Hepatocyte (in vitro differentiated cells): ENCODE measurements around the gene MAP4.

ENCODE experiments used
- EZH2 ChIP-seq: fragments of 200-600 bp; sonication (generic); IDR thresholded peaks from 2 replicates; pipeline ENCODE4 v1.6.1; 2016; ENCODE audit warnings: antibody characterized with exemption, mild to moderate bottlenecking, borderline replicate concordance
- TF ChIP-seq, protein P1 (sequence below): fragments of 200-600 bp; sonication (generic); IDR thresholded peaks from 2 replicates; pipeline ENCODE4 v1.5.1; 2016; ENCODE audit warnings: antibody characterized with exemption, mild to moderate bottlenecking; ENCODE audit not compliant: poor library complexity

DNA sequence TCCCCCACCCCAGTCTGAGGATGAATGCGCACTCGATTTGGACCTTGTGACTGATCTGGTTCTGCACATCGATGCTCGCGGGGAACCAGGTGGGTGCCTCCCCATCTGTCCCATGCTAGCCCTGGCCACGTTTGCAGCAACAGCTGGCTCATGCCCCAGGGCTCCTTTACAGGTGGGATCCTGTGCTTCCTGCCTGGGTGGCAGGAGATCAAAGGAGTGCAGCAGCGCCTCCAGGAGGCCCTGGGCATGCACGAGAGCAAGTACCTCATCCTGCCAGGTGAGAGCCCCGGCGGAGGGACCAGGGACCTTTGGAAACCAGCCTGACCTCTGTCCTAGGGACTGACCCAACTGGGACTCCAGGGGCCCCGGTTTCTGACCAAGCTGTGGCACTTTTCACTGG, 169.0 kb downstream of the MAP4 start:
- TF ChIP-seq, protein P1, sequence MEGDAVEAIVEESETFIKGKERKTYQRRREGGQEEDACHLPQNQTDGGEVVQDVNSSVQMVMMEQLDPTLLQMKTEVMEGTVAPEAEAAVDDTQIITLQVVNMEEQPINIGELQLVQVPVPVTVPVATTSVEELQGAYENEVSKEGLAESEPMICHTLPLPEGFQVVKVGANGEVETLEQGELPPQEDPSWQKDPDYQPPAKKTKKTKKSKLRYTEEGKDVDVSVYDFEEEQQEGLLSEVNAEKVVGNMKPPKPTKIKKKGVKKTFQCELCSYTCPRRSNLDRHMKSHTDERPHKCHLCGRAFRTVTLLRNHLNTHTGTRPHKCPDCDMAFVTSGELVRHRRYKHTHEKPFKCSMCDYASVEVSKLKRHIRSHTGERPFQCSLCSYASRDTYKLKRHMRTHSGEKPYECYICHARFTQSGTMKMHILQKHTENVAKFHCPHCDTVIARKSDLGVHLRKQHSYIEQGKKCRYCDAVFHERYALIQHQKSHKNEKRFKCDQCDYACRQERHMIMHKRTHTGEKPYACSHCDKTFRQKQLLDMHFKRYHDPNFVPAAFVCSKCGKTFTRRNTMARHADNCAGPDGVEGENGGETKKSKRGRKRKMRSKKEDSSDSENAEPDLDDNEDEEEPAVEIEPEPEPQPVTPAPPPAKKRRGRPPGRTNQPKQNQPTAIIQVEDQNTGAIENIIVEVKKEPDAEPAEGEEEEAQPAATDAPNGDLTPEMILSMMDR: no peak
- TF ChIP-seq EZH2: no peak
